Astrocyte (in vitro differentiated cells and primary cell): Measurements from ENCODE around the gene GBP5.

Source experiments
- CTCF ChIP-seq: IDR thresholded peaks from 2 replicates; pipeline ENCODE4 v1.5.1; 2011; ENCODE audit warnings: low read depth, mild to moderate bottlenecking, inconsistent platforms, low read length, moderate library complexity; ENCODE audit not compliant: insufficient read depth
- EZH2 ChIP-seq: IDR thresholded peaks from 2 replicates; pipeline ENCODE4 v1.6.1; 2012; ENCODE audit warnings: mild to moderate bottlenecking, low read length, inconsistent platforms; ENCODE audit not compliant: insufficient read depth

GRCh38 chr1:89274411-89274857 lies 1.8 kb upstream of the GBP5 start:
- TF ChIP-seq CTCF (no peak), EZH2 (no peak)
